ENCODE results near the gene FNDC3B.

GRCh38 chr3:172391592-172392302, 352.4 kb downstream of the FNDC3B start:
- no peak for TF ChIP-seq CTCF (IDR thresholded peaks at IDR 0.05; ENCODE audit: low read length)
- no peak for TF ChIP-seq EZH2 (IDR thresholded peaks at IDR 0.05; ENCODE audit: borderline replicate concordance, low read length)

All from OCI-LY1 (cell line).